ENCODE data around the gene GALNT14. TPM values are rescaled to one million over a fixed set of nuclear protein-coding genes. Genes with fewer than 3 reads are reported as not detected.

The GALNT14 gene
- total RNA-seq, 2 experiments from 2014 or later = 1.1 to 1.5 TPM

- CTCF ChIA-PET = no interaction called here
Measured at GRCh38 chr2:31131871-31132270, 6.4 kb downstream of the GALNT14 start.

DNA sequence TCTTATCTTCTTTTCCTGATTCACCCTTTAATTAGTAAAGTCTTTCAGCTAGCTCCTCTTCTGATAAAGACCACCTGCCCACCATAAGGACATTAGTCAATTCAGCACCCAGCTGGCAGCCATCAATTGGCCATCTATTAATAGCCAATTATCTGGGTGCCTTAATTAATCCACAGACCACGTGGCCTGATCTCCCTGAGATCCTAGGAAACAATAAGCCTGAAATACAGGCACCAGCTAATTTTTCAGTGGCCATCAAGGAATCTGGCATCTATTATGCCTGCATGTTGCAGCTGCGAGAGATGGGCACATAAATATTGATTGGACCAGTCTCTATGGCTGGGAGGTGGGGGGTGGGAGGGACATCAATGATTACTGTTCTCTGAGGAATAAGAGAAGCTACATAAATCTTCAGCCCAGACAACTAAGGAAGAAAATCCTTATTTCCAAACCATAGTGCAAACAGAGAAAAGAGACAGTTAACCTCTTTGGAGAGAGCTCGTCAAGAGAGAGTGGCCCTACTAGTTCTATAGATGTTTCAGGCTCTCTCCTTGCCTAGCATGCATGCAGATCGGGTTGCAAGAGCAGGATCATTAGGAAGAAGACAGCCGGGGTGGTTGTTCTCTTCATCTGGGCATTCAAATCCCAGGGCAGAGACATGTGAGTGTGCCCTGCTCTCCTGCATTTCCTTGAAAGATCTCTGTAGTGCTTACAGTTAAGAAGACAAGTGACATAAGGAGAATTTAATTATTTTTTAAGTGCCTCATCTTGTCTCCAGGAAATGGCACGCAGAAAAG, 8.7 kb downstream of the GALNT14 start:
- intact Hi-C loops (cut with micrococcal nuclease) = loop anchor here (10.0 kb wide), 2 partner anchors 415 to 965 kb away; no protein-coding TSS in a partner anchor
- Mint-ChIP-seq H3K4me3 (no peak overlapping the region), H3K27me3 (ENCODE audit: low read depth) (peaks cover 15% of the 10 kb centered on the region), H3K4me1 (ENCODE audit: low read depth) (no peaks in the 10 kb centered on the region), H3K36me3 (ENCODE audit: low read depth) (no peaks in the 10 kb centered on the region), H3K9me3 (no peaks in the 10 kb centered on the region), H3K27ac (no peak overlapping the region)
- DNase-seq = no peak
- CTCF ChIA-PET = interaction anchor here (0.7 kb wide), 2 partner anchors 303 to 443 kb away, joined by 3 read pairs; no protein-coding TSS in a partner anchor

More at GRCh38 chr2:31131871-31132270, 6.4 kb downstream of the GALNT14 start:
- Mint-ChIP-seq H3K4me3 (no peak overlapping the region), H3K4me1 (ENCODE audit: low read depth) (peaks cover 3% of the 10 kb centered on the region), H3K36me3 (ENCODE audit: low read depth) (no peaks in the 10 kb centered on the region), H3K27ac (no peak overlapping the region), H3K27me3 (ENCODE audit: low read depth) (peaks cover 38% of the 10 kb centered on the region), H3K9me3 (no peaks in the 10 kb centered on the region)
- DNase-seq = no peak
- intact Hi-C loops (cut with micrococcal nuclease) = loop anchor here (10.0 kb wide), 2 partner anchors 417 to 967 kb away; no protein-coding TSS in a partner anchor

DNA sequence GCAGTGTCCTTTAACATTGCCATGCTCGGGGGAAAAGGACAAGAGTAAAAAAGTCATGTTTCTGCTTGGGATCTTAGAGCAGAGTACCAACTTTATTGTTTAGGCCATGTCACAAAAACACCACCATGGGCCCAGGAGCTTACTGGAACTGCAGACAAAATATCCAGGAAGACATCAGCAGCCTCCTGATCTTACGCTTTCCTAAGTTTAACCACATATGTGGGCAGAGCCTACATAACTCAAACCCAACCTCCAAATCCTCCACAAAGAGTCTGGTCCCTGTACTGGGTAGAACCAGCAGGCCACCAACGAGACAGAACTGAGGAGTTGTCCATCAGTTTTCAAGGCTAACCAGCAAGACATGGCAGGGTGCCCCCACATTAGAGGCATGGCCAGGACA, 10.3 kb downstream of the GALNT14 start:
- peaks cover 2% of the 10 kb centered on the region for H3K27me3 Mint-ChIP-seq (ENCODE audit: low read depth)
- no peaks in the 10 kb centered on the region for H3K36me3 Mint-ChIP-seq (ENCODE audit: low read depth)
- no peaks in the 10 kb centered on the region for H3K9me3 Mint-ChIP-seq
- intact Hi-C loops (cut with micrococcal nuclease) = no loop called here
- CTCF ChIA-PET = no interaction called here
- no peaks in the 10 kb centered on the region for H3K4me1 Mint-ChIP-seq (ENCODE audit: low read depth)
- H3K4me3 Mint-ChIP-seq = no peak overlapping the region
- no peak for DNase-seq
- H3K27ac Mint-ChIP-seq = no peak overlapping the region

DNA sequence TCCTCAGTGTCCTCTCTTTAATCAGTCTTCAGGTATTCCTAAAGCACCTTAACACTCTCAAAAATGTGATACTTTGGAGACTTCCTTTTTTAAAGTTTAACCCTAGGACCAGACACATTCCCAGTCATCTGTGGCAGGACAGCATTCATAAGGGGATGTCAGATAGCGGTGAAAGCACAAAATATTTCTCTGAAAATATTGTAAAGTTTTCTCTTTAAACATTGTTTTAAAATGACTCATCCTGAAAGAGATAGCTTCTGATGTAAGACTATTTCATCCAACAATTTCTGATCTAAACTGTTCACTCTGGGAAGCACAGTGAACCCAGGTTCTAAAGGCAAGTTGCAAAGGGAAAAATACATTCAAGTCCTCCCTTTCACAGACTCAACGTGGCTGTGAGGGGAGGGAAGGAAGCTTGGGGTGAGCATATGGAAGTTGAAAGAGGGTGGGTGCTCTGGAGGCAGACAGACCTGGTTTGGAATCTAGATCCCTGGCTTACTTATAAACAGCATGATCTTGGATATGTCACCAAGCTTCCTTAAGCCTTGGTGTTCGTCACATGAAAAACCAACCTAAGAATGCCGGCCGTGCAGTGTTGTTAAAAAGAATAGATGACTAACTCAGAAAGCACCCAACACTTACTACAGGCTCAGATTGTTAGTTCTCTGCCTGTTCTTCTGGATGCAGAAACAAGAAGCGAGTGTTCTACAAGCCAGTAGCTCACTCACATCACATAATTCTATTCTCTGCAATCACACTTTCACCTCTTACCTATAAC, 12.1 kb downstream of the GALNT14 start:
- H3K36me3 Mint-ChIP-seq (ENCODE audit: low read depth) = no peaks in the 10 kb centered on the region

GRCh38 chr2:31124904-31125303, 13.3 kb downstream of the GALNT14 start:
- Mint-ChIP-seq H3K4me1 (ENCODE audit: low read depth) (no peaks in the 10 kb centered on the region), H3K27ac (no peak overlapping the region), H3K27me3 (ENCODE audit: low read depth) (no peaks in the 10 kb centered on the region), H3K4me3 (no peak overlapping the region), H3K9me3 (no peaks in the 10 kb centered on the region), H3K36me3 (ENCODE audit: low read depth) (no peaks in the 10 kb centered on the region)
- DNase-seq = no peak
- intact Hi-C loops (cut with micrococcal nuclease) = no loop called here
- CTCF ChIA-PET = no interaction called here

More for the DNA sequence above, 12.1 kb downstream of the GALNT14 start:
- no peak for DNase-seq
- Mint-ChIP-seq H3K4me3 (no peak overlapping the region), H3K27me3 (ENCODE audit: low read depth) (no peaks in the 10 kb centered on the region), H3K9me3 (no peaks in the 10 kb centered on the region), H3K27ac (no peak overlapping the region), H3K4me1 (ENCODE audit: low read depth) (no peaks in the 10 kb centered on the region)
- CTCF ChIA-PET = interaction anchor here (1.2 kb wide), 1 partner anchor 26 kb away, joined by 3 read pairs; no protein-coding TSS in a partner anchor
- intact Hi-C loops (cut with micrococcal nuclease) = no loop called here

DNA sequence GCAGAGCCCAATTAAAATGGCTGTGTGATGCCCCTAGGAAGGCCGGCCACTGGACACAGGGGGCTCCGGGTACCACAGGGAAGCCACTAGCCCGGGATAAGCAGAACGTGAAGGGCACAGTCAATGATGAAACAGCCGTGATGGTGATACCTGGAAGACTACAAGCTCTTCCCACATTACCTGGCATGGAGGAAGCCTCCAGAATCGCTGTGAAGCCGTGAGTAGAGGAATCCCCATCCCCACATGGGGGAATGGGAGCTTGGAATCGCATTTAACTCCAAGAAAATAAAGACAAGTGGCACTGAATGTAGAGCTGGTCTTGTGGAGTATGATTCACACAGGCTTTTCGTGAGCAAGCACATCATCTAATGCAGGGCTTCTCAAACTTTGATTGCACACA, 16.1 kb downstream of the GALNT14 start:
- CTCF ChIA-PET = no interaction called here
- no peaks in the 10 kb centered on the region for H3K9me3 Mint-ChIP-seq
- H3K36me3 Mint-ChIP-seq (ENCODE audit: low read depth) = no peaks in the 10 kb centered on the region
- H3K27me3 Mint-ChIP-seq (ENCODE audit: low read depth) = no peaks in the 10 kb centered on the region
- no peak for DNase-seq
- intact Hi-C loops (cut with micrococcal nuclease) = no loop called here
- no peak overlapping the region for H3K27ac Mint-ChIP-seq
- H3K4me3 Mint-ChIP-seq = no peak overlapping the region
- H3K4me1 Mint-ChIP-seq (ENCODE audit: low read depth) = no peaks in the 10 kb centered on the region

DNA sequence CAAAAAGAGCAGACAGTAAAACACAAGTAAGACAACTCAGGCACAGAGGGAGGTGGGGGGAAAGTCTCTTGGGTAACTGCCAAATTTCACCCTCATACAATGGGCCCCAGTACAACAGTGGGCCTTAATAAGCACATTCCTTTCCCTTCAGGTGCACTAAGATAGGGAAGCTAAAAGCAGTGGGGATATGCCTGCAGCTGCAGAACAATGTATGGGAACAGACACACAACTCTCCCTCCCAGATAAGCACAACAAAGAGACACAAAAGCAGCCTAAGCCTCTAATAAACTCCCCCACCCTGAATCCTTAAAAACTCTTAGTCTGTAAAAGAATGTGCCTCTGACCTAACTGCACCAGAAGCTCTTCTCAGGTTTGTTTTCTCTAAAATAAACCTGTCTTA, 24.5 kb downstream of the GALNT14 start:
- no peak for DNase-seq
- intact Hi-C loops (cut with micrococcal nuclease) = no loop called here
- H3K4me1 Mint-ChIP-seq (ENCODE audit: low read depth) = no peaks in the 10 kb centered on the region
- no peaks in the 10 kb centered on the region for H3K36me3 Mint-ChIP-seq (ENCODE audit: low read depth)
- peaks cover 4% of the 10 kb centered on the region for H3K27me3 Mint-ChIP-seq (ENCODE audit: low read depth)
- no peak overlapping the region for H3K27ac Mint-ChIP-seq
- CTCF ChIA-PET = interaction anchor here (0.6 to 0.7 kb wide), 2 partner anchors 54 to 211 kb away, joined by 3 read pairs; no protein-coding TSS in a partner anchor
- H3K4me3 Mint-ChIP-seq = no peak overlapping the region
- H3K9me3 Mint-ChIP-seq = no peaks in the 10 kb centered on the region

DNA sequence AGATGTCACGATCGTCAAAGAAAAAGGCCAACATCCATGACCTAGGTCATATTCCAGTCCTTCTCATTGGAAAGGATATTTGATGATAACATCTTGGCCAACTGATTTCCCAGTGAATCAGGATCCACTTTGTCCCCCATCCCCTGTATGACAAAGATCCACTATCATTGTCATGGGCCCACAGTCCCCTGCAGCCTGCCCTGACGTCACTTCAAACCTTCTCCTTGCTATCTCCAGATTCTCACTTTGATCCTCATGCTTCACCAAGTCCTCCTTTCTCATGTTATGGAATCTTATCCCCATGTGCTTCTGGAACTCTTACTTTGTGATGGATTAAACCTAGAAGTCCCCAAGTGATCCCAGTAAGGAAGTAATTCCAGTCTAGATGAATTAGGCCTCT, 25.7 kb downstream of the GALNT14 start:
- Mint-ChIP-seq H3K9me3 (no peaks in the 10 kb centered on the region), H3K27me3 (ENCODE audit: low read depth) (peaks cover 4% of the 10 kb centered on the region), H3K36me3 (ENCODE audit: low read depth) (no peaks in the 10 kb centered on the region), H3K27ac (no peak overlapping the region), H3K4me1 (ENCODE audit: low read depth) (no peaks in the 10 kb centered on the region), H3K4me3 (no peak overlapping the region)
- intact Hi-C loops (cut with micrococcal nuclease) = no loop called here
- CTCF ChIA-PET = no interaction called here
- DNase-seq = no peak

DNA sequence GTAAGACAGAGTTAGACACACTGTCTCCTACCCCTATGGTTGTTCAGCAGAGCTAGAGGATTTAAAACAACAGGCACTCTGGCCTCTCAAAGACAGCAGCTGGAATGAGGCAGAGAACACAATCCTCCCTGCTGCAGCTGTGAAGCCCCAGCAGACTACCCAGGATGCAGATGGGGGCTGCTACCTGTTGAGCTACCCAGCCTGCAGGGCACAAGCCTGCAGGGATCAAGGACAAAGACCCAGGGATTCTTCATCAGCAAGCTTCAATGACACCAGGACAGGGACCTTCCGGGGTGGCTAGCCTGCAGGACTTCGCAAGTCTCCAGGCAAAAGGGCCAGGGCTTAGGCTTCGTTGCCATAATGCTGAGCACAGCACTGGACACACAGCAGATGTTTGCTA, 27.2 kb downstream of the GALNT14 start:
- Mint-ChIP-seq H3K4me3 (no peak overlapping the region), H3K9me3 (no peaks in the 10 kb centered on the region), H3K4me1 (ENCODE audit: low read depth) (no peaks in the 10 kb centered on the region), H3K36me3 (ENCODE audit: low read depth) (no peaks in the 10 kb centered on the region), H3K27me3 (ENCODE audit: low read depth) (peaks cover 11% of the 10 kb centered on the region), H3K27ac (no peak overlapping the region)
- CTCF ChIA-PET = no interaction called here
- intact Hi-C loops (cut with micrococcal nuclease) = no loop called here
- DNase-seq = no peak

DNA sequence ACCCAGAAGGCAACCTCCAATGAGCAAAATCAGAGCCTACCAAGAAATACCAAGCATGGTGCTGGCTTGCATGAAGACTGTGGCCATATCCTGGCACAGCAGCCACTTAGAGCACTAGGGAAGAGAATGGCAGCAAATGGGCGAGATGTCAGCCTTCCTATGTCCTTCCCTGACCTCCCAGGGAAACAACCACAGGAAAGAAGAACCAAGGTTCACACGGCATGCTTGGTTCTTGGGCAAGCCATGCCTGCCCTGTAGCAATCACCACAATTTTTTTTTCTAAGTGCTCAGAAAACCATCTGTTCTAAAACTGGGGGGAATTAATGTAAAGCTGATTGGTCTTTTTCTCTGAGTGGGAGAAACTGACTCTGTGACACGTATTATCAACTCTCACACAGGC, 27.8 kb downstream of the GALNT14 start:
- Mint-ChIP-seq H3K4me3 (no peak overlapping the region), H3K27me3 (ENCODE audit: low read depth) (peaks cover 11% of the 10 kb centered on the region), H3K9me3 (no peaks in the 10 kb centered on the region), H3K4me1 (ENCODE audit: low read depth) (no peaks in the 10 kb centered on the region), H3K36me3 (ENCODE audit: low read depth) (no peaks in the 10 kb centered on the region), H3K27ac (no peak overlapping the region)
- intact Hi-C loops (cut with micrococcal nuclease) = no loop called here
- DNase-seq = no peak
- CTCF ChIA-PET = no interaction called here

GRCh38 chr2:31109633-31110192, 28.5 kb downstream of the GALNT14 start:
- intact Hi-C loops (cut with micrococcal nuclease) = no loop called here
- Mint-ChIP-seq H3K4me3 (no peak overlapping the region), H3K27ac (no peak overlapping the region), H3K27me3 (ENCODE audit: low read depth) (peaks cover 17% of the 10 kb centered on the region), H3K9me3 (no peaks in the 10 kb centered on the region), H3K4me1 (ENCODE audit: low read depth) (no peaks in the 10 kb centered on the region), H3K36me3 (ENCODE audit: low read depth) (no peaks in the 10 kb centered on the region)
- CTCF ChIA-PET = interaction anchor here (0.7 kb wide), 1 partner anchor 12 kb away, joined by 3 read pairs; no protein-coding TSS in a partner anchor
- no peak for DNase-seq

DNA sequence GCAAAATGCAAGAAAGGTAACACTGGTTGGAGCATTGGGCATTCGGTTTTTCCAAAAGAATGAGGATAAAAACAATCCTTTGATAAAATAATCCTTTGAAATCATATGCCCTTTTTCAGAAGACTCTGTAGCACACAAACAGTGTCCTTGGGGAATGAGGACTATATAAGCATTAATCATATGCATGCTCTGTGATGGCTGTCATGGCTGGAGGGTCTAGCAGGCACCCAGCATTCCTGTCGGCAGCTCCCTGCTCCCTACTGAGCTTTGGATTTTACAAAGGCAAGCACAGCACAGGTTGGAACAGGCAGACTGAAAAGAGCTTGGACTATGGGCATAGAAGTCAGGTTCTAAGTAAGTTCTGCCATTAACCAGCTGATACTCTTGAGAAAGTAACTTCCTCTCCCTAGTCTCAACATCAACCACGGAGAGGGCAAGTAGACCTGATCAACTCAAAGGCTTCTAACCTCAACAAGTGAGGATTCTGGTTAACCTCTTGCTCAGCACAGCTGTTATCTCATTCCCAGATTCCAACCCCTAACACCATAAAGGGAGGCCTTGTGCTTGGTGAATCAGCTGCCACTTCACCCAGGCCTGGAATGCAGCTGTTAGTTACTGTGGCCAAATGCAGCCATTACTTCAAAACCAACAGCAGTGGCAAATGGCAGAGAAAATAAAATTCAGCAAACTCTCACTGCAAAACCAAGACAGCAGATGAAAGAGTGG, 29.5 kb downstream of the GALNT14 start:
- Mint-ChIP-seq H3K4me3 (no peak overlapping the region), H3K36me3 (ENCODE audit: low read depth) (no peaks in the 10 kb centered on the region), H3K9me3 (no peaks in the 10 kb centered on the region), H3K27ac (no peak overlapping the region), H3K27me3 (ENCODE audit: low read depth) (peaks cover 20% of the 10 kb centered on the region), H3K4me1 (ENCODE audit: low read depth) (no peaks in the 10 kb centered on the region)
- no peak for DNase-seq
- CTCF ChIA-PET = no interaction called here
- intact Hi-C loops (cut with micrococcal nuclease) = no loop called here
